ENCODE results near the gene SLC35F3.

Gene SLC35F3

GRCh38 chr1:234279021-234279420 is 374.5 kb downstream of the SLC35F3 start:
- no peak for DNase-seq (ENCODE audit: insufficient read length, low spot score)
- no peak for TF ChIP-seq CTCF (IDR thresholded peaks at IDR 0.05; ENCODE audit: insufficient read depth, missing control alignments)
- FAIRE-seq: no peak

- no peak for TF ChIP-seq CTCF (IDR thresholded peaks at IDR 0.05; ENCODE audit: insufficient read depth, missing control alignments)
- no peak for FAIRE-seq
- DNase-seq (ENCODE audit: insufficient read length, low spot score): no peak
Measured at GRCh38 chr1:234280500-234280899, 376.0 kb downstream of the SLC35F3 start.

GRCh38 chr1:234281826-234282489 is 377.5 kb downstream of the SLC35F3 start:
- no peak for TF ChIP-seq CTCF (IDR thresholded peaks at IDR 0.05; ENCODE audit: insufficient read depth, missing control alignments)
- DNase-seq (ENCODE audit: insufficient read length, low spot score) (no peak), FAIRE-seq (no peak)

- TF ChIP-seq CTCF (IDR thresholded peaks at IDR 0.05; ENCODE audit: insufficient read depth, missing control alignments): no peak
- no peak for FAIRE-seq
- no peak for DNase-seq (ENCODE audit: insufficient read length, low spot score)
Measured at GRCh38 chr1:234286206-234286605, 381.7 kb downstream of the SLC35F3 start.

- no peak for FAIRE-seq
- DNase-seq (ENCODE audit: insufficient read length, low spot score): no peak
- no peak for TF ChIP-seq CTCF (IDR thresholded peaks at IDR 0.05; ENCODE audit: insufficient read depth, missing control alignments)
Measured at GRCh38 chr1:234288946-234289345, 384.5 kb downstream of the SLC35F3 start.

GRCh38 chr1:234289538-234290305 is 385.2 kb downstream of the SLC35F3 start:
- TF ChIP-seq CTCF (IDR thresholded peaks at IDR 0.05; ENCODE audit: insufficient read depth, missing control alignments): no peak
- no peak for FAIRE-seq
- no peak for DNase-seq (ENCODE audit: insufficient read length, low spot score)

- TF ChIP-seq CTCF (IDR thresholded peaks at IDR 0.05; ENCODE audit: insufficient read depth, missing control alignments): no peak
- DNase-seq (ENCODE audit: insufficient read length, low spot score): no peak
- no peak for FAIRE-seq
Measured at GRCh38 chr1:234292011-234292410, 387.5 kb downstream of the SLC35F3 start.

Data from D721Med (cell line).